ENCODE measurements around the gene SDHAF2. TPM values are rescaled to one million over a fixed set of nuclear protein-coding genes. Genes with fewer than 3 reads are reported as not detected.

SDHAF2 gene
- total and polyA plus RNA-seq, 9 of the 15 experiments (the other 6 are each of a cell fraction or from before 2014, with no cell fraction given): 21.2 to 144 (median 40.4) TPM

GRCh38 chr11:61446211-61446651 is 16.3 kb downstream of the SDHAF2 start (continued):
- TF ChIP-seq XRCC3 (IDR thresholded peaks at IDR 0.05) (no peak), ZNF217 (CRISPR knock-in tag; IDR thresholded peaks at IDR 0.05) (no peak), HEY1 (CRISPR knock-in tag; IDR thresholded peaks at IDR 0.05; ENCODE audit: borderline replicate concordance) (no peak), ZNF444 (CRISPR knock-in tag; IDR thresholded peaks at IDR 0.05) (no peak), MTA3 (IDR thresholded peaks at IDR 0.05; ENCODE audit: borderline replicate concordance) (no peak), NCOR1 (IDR thresholded peaks at IDR 0.05) (no peak), SMARCA5 (IDR thresholded peaks at IDR 0.05) (no peak), BRF1 (IDR thresholded peaks at IDR 0.05; ENCODE audit: borderline replicate concordance, extremely low read depth, insufficient read length) (no peak), ZNF239 (CRISPR knock-in tag; IDR thresholded peaks at IDR 0.05) (no peak), FOXM1 (IDR thresholded peaks at IDR 0.05; ENCODE audit: low read depth) (no peak), FOXM1 (CRISPR knock-in tag; IDR thresholded peaks at IDR 0.05; ENCODE audit: low read depth) (no peak), DIDO1 (tag; IDR thresholded peaks at IDR 0.05; ENCODE audit: low read depth) (no peak), MAFG (tag; conservative IDR thresholded peaks at IDR 0.05) (peak; percentile 88), JUND (IDR thresholded peaks at IDR 0.05; ENCODE audit: borderline replicate concordance, low read depth, low read length) (no peak), JUND (tag; IDR thresholded peaks at IDR 0.05; ENCODE audit: borderline replicate concordance, low read depth, low read length) (peak; percentile 61; the same call in 1 of the 3 replicates), AFF4 (CRISPR knock-in tag; IDR thresholded peaks at IDR 0.05) (no peak), MCM7 (IDR thresholded peaks at IDR 0.05) (no peak), PHTF2 (CRISPR knock-in tag; IDR thresholded peaks at IDR 0.05) (no peak), ZNF507 (tag; conservative IDR thresholded peaks at IDR 0.05) (no peak), NUFIP1 (IDR thresholded peaks at IDR 0.05; ENCODE audit: partially characterized antibody) (no peak), ZBTB8A (IDR thresholded peaks at IDR 0.05; ENCODE audit: partially characterized antibody) (no peak), ERF (CRISPR knock-in tag; IDR thresholded peaks at IDR 0.05) (no peak), ZNF668 (CRISPR knock-in tag; IDR thresholded peaks at IDR 0.05) (no peak), TFAP4 (CRISPR knock-in tag; IDR thresholded peaks at IDR 0.05; ENCODE audit: borderline replicate concordance) (peak; percentile 92), GATA2 (CRISPR knock-in tag; IDR thresholded peaks at IDR 0.05) (no peak), ZNF3 (CRISPR knock-in tag; IDR thresholded peaks at IDR 0.05) (no peak)
